ENCODE measurements around the gene SLC10A7. TPM values are rescaled to one million over a fixed set of nuclear protein-coding genes. Genes with fewer than 3 reads are reported as not detected.

Gene SLC10A7
- total RNA-seq, 4 donors from 2014 or later = 7.4 to 34.5 (median 17.1) TPM

GRCh38 chr4:146207410-146207809 lies 314.3 kb downstream of the SLC10A7 start:
- Histone ChIP-seq H3K4me3 (no peak overlapping the region), H3K4me1 (no peaks in the 10 kb centered on the region), H3K27me3 (no peaks in the 10 kb centered on the region), H3K27ac (no peak overlapping the region), H3K9me3 (no peaks in the 10 kb centered on the region), H3K36me3 (no peaks in the 10 kb centered on the region)
- TF ChIP-seq CTCF (IDR thresholded peaks at IDR 0.05) (no peak), POLR2A (IDR thresholded peaks at IDR 0.05) (no peak)
- DNase-seq = no peak
- intact Hi-C loops (cut with DNase I; ENCODE audit: low total_unique reads) = no loop called here

Small RNA genes lying within 50 kb of the gene (microRNA-seq; reads per million reads assigned to microRNA genes)
- gene MIR7849 (ENCODE audit: borderline microRNAs expressed, borderline replicate concordance) = not detected

Small RNA genes lying within 50 kb of the gene (small RNA-seq; reads per million reads assigned to genes)
- gene MIR7849 = not detected

Other genes starting within 250 kb of the SLC10A7 start
- gene POU4F2, start 117.0 kb upstream of the SLC10A7 start, total RNA-seq = not detected

Measured in uterus (tissue), 4 donors.